Vagina (tissue), 2 donors: ENCODE results near the gene BMS1.
"Not testable (repeated sequence)": the region's sequence is repeated elsewhere in the genome, so short reads cannot be mapped to it uniquely, and the experiment has no call there.

Experiments
- CTCF ChIP-seq, 3 experiments: fragments of 450-650 bp in 2 of 3; fragments of 200-600 bp in 1 of 3; sonication (generic) in 1 of 3; IDR thresholded peaks; one replicate each; pipeline ENCODE4 v1.5.1; 2017 to 2019; ENCODE audit warnings: antibody characterized with exemption in 3 of 3, mild to moderate bottlenecking in 2 of 3, moderate library complexity in 2 of 3
- POLR2AphosphoS5 ChIP-seq, 2 donors: sonication (generic); formaldehyde crosslinking; IDR thresholded peaks; one replicate each; pipeline ENCODE4 v1.9.0; 2017; ENCODE audit warnings: antibody characterized with exemption in 2 of 2, mild to moderate bottlenecking in 2 of 2, low read depth in 1 of 2; ENCODE audit not compliant: insufficient read depth in 1 of 2

GRCh38 chr10:42871138-42871641 is 88.6 kb downstream of the BMS1 start:
- not testable (repeated sequence) for TF ChIP-seq CTCF (IDR thresholded peaks at IDR 0.05); POLR2AphosphoS5 (IDR thresholded peaks at IDR 0.05; ENCODE audit: insufficient read depth in 1 of 2, low read depth in 1 of 2)
